ENCODE data around the gene TMED7.

DNA sequence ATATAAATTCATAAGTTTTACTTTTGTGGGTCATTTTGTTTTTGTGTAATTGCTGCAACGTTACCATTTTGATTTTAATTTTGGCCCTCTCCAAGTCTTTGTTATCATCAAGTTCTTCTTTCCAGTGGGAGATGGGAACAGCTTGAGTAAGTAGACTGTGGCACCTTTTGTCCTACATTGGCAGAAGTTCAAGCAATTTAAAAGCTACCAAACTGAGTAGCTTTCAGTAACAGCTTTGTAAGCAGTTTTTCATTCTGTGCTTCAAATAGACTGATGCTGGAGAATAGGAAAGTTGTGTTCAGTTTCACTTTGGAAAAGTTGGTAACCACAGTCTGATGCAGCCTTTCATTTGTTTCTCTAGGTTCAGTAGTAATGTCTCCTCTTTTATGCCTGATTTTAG, 47.8 kb upstream of the TMED7 start:
- TF ChIP-seq CTCF (conservative IDR thresholded peaks at IDR 0.05; ENCODE audit: low read depth, low read length): no peak
- no peak for TF ChIP-seq SMC3 (IDR thresholded peaks at IDR 0.05; ENCODE audit: low read depth, low read length)
- TF ChIP-seq POLR2A (IDR thresholded peaks at IDR 0.05; ENCODE audit: low read depth, low read length): no peak
- TF ChIP-seq CEBPB (IDR thresholded peaks at IDR 0.05; ENCODE audit: low read depth, low read length): no peak
- no peak for TF ChIP-seq RFX5 (IDR thresholded peaks at IDR 0.05; ENCODE audit: low read depth, low read length)
- TF ChIP-seq MXI1 (IDR thresholded peaks at IDR 0.05; ENCODE audit: borderline replicate concordance, low read depth, low read length): no peak
- no peak for TF ChIP-seq USF2 (IDR thresholded peaks at IDR 0.05; ENCODE audit: low read depth, low read length)
- no peak for TF ChIP-seq BHLHE40 (IDR thresholded peaks at IDR 0.05; ENCODE audit: low read depth, low read length)
- no peak for TF ChIP-seq MAZ (IDR thresholded peaks at IDR 0.05; ENCODE audit: borderline replicate concordance, low read depth, low read length)
- no peak for TF ChIP-seq NFE2L2 (IDR thresholded peaks at IDR 0.05; ENCODE audit: low read depth, low read length)
